Measurements from ENCODE around the gene VAC14.

Gene VAC14

DNA sequence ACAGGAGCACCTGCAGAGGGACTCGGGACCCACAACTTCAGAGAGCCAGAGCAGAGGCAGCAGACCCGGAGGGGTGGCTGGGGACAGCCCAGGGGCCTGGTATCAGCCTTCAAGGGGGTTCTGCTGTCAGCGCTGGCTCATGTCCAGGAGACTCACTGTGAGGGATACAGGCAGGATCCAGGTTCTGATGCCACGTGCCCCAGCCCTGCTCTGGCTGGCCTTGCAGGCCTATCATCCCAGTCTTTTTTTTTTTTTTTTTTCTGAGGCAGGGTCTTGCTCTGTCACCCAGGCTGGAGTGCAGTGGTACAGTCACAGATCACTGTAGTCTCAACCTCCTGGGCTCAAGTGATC, 106.1 kb downstream of the VAC14 start:
- POLR2A ChIA-PET = no interaction called here
- no peak overlapping the region for H3K4me3 ChIP-seq (ENCODE audit: low read depth, low read length)
- TF ChIP-seq, protein P1, sequence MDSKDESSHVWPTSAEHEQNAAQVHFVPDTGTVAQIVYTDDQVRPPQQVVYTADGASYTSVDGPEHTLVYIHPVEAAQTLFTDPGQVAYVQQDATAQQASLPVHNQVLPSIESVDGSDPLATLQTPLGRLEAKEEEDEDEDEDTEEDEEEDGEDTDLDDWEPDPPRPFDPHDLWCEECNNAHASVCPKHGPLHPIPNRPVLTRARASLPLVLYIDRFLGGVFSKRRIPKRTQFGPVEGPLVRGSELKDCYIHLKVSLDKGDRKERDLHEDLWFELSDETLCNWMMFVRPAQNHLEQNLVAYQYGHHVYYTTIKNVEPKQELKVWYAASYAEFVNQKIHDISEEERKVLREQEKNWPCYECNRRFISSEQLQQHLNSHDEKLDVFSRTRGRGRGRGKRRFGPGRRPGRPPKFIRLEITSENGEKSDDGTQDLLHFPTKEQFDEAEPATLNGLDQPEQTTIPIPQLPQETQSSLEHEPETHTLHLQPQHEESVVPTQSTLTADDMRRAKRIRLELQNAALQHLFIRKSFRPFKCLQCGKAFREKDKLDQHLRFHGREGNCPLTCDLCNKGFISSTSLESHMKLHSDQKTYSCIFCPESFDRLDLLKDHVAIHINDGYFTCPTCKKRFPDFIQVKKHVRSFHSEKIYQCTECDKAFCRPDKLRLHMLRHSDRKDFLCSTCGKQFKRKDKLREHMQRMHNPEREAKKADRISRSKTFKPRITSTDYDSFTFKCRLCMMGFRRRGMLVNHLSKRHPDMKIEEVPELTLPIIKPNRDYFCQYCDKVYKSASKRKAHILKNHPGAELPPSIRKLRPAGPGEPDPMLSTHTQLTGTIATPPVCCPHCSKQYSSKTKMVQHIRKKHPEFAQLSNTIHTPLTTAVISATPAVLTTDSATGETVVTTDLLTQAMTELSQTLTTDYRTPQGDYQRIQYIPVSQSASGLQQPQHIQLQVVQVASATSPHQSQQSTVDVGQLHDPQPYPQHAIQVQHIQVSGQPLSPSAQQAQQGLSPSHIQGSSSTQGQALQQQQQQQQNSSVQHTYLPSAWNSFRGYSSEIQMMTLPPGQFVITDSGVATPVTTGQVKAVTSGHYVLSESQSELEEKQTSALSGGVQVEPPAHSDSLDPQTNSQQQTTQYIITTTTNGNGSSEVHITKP (tag by site-specific recombination; IDR thresholded peaks at IDR 0.05) = peak; percentile 48; the same call in 1 of the 2 replicates
- TF ChIP-seq ZNF501 (tag by site-specific recombination; IDR thresholded peaks at IDR 0.05) (no peak), GLIS2 (tag by site-specific recombination; IDR thresholded peaks at IDR 0.05) (0 out of 2 replicates have a peak, but pooled peaks have one; percentile 7), BCL6B (tag by site-specific recombination; IDR thresholded peaks at IDR 0.05) (no peak)
- CTCF ChIA-PET = no interaction called here
- H3K27ac ChIP-seq (ENCODE audit: extremely low read depth, low read depth, low read length) = no peak overlapping the region
- H3K4me1 ChIP-seq (ENCODE audit: control insufficient read depth, insufficient read depth, low read length) = no peaks in the 10 kb centered on the region
- H3K36me3 ChIP-seq (ENCODE audit: control insufficient read depth in 2 of 2, insufficient read depth in 1 of 2, low read length in 2 of 2) = peaks cover 0 to 5% of the 10 kb centered on the region in 2 experiments; a peak in 1 of 3 replicates
- no peaks in the 10 kb centered on the region for H3K9me3 ChIP-seq (ENCODE audit: control insufficient read depth, insufficient read depth, low read depth, low read length)

GRCh38 chr16:70694088-70694867, 106.7 kb downstream of the VAC14 start:
- no peaks in the 10 kb centered on the region for H3K9me3 ChIP-seq (ENCODE audit: control insufficient read depth, insufficient read depth, low read depth, low read length)
- ChIA-PET CTCF (interaction anchor here (0.6 kb wide), 1 partner anchor 49 kb away, joined by 4 read pairs; no protein-coding TSS in a partner anchor), POLR2A (no interaction called here)
- peaks cover 0 to 5% of the 10 kb centered on the region in 2 experiments; a peak in 1 of 3 replicates for H3K36me3 ChIP-seq (ENCODE audit: control insufficient read depth in 2 of 2, insufficient read depth in 1 of 2, low read length in 2 of 2)
- H3K4me3 ChIP-seq (ENCODE audit: low read depth, low read length) = no peak overlapping the region
- H3K27ac ChIP-seq (ENCODE audit: extremely low read depth, low read depth, low read length) = no peak overlapping the region
- TF ChIP-seq KLF1 (tag by site-specific recombination; IDR thresholded peaks at IDR 0.05) = peak; percentile 61
- TF ChIP-seq ZNF660 (tag by site-specific recombination; IDR thresholded peaks at IDR 0.05) = no peak
- TF ChIP-seq GLIS1 (tag by site-specific recombination; IDR thresholded peaks at IDR 0.05) = peak; percentile 77
- no peak for TF ChIP-seq ZNF843 (tag by site-specific recombination; IDR thresholded peaks at IDR 0.05)
- no peak for TF ChIP-seq ZNF433 (tag by site-specific recombination; IDR thresholded peaks at IDR 0.05; ENCODE audit: low read depth)
- TF ChIP-seq ZIC2 (tag by site-specific recombination; IDR thresholded peaks at IDR 0.05) = peak; percentile 78
- TF ChIP-seq ZBTB7A (tag by site-specific recombination; IDR thresholded peaks at IDR 0.05; ENCODE audit: low read depth) = no peak
- TF ChIP-seq ZSCAN5A (tag by site-specific recombination; IDR thresholded peaks at IDR 0.05) = no peak
- no peak for TF ChIP-seq KLF8 (tag by site-specific recombination; IDR thresholded peaks at IDR 0.05)
- TF ChIP-seq ZSCAN23 (tag by site-specific recombination; IDR thresholded peaks at IDR 0.05) = no peak
- no peak for TF ChIP-seq WT1 (tag by site-specific recombination; IDR thresholded peaks at IDR 0.05)
- TF ChIP-seq SALL2 (tag by site-specific recombination; IDR thresholded peaks at IDR 0.05; ENCODE audit: borderline replicate concordance) = no peak
- no peak for TF ChIP-seq ZNF585B (tag by site-specific recombination; IDR thresholded peaks at IDR 0.05)
- no peak for TF ChIP-seq TCF7L2 (IDR thresholded peaks at IDR 0.05; ENCODE audit: borderline replicate concordance, low read depth, low read length)
- no peak for TF ChIP-seq ZBTB6 (tag by site-specific recombination; IDR thresholded peaks at IDR 0.05)
- no peak for TF ChIP-seq ZNF146 (tag by site-specific recombination; IDR thresholded peaks at IDR 0.05)
- TF ChIP-seq ZNF473 (tag by site-specific recombination; IDR thresholded peaks at IDR 0.05) = no peak
- TF ChIP-seq ZNF335 (tag by site-specific recombination; conservative IDR thresholded peaks at IDR 0.05) = peak; percentile 46
- no peak for TF ChIP-seq ZNF302 (tag by site-specific recombination; IDR thresholded peaks at IDR 0.05; ENCODE audit: low read depth)
- no peak for TF ChIP-seq ZBTB1 (tag by site-specific recombination; IDR thresholded peaks at IDR 0.05)
- TF ChIP-seq ZNF785 (tag by site-specific recombination; IDR thresholded peaks at IDR 0.05) = no peak
- TF ChIP-seq ZNF366 (tag by site-specific recombination; conservative IDR thresholded peaks at IDR 0.05) = no peak
- no peak for TF ChIP-seq ZNF114 (tag by site-specific recombination; IDR thresholded peaks at IDR 0.05)
- H3K4me1 ChIP-seq (ENCODE audit: control insufficient read depth, insufficient read depth, low read length) = no peaks in the 10 kb centered on the region

All from HEK293 (cell line).